Measurements from ENCODE around the gene NNT. TPM values are rescaled to one million over a fixed set of nuclear protein-coding genes. Genes with fewer than 3 reads are reported as not detected.

Gene NNT
- total and polyA plus RNA-seq, 10 of the 15 experiments (the other 5 are each of a cell fraction or from before 2014, with no cell fraction given), result 20.8 to 73.1 (median 51.9) TPM

DNA sequence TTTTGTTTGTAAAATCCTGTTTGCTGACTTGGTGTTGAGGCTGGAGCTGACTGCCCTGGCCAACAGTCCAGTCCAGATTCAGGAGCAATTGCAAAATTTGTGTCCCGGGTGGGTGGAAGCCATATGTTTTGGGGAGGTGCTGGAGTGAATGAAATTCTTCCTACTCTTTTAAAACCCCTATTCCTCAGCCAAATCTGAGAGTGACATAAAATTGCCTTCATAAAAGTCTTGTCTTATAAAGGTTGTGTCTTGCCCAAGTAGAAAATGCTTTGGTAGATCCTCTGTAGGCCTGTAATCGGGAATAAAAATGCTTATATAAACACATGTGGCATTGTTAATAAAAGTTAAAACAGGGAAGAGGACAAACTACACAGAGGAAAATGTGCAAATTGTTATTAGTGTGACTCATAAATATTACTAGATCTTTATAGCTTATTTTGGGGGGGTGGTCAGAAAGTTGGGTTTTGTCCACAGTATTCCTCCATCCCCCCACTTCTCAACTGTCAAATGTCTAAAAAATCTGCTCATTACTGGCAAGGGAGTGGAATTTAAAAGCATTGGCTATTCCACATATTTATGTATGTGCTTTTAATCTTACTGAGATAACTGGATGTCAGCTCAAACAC, 45.6 kb downstream of the NNT start (continued):
- TF ChIP-seq SMAD1 (IDR thresholded peaks at IDR 0.05; ENCODE audit: low read depth, partially characterized antibody) (no peak), CHD2 (IDR thresholded peaks at IDR 0.05; ENCODE audit: borderline replicate concordance, low read depth, low read length) (no peak), HDAC2 (IDR thresholded peaks at IDR 0.05) (no peak), SMAD5 (IDR thresholded peaks at IDR 0.05; ENCODE audit: low read depth) (no peak)
- TF ChIP-seq, protein P1, sequence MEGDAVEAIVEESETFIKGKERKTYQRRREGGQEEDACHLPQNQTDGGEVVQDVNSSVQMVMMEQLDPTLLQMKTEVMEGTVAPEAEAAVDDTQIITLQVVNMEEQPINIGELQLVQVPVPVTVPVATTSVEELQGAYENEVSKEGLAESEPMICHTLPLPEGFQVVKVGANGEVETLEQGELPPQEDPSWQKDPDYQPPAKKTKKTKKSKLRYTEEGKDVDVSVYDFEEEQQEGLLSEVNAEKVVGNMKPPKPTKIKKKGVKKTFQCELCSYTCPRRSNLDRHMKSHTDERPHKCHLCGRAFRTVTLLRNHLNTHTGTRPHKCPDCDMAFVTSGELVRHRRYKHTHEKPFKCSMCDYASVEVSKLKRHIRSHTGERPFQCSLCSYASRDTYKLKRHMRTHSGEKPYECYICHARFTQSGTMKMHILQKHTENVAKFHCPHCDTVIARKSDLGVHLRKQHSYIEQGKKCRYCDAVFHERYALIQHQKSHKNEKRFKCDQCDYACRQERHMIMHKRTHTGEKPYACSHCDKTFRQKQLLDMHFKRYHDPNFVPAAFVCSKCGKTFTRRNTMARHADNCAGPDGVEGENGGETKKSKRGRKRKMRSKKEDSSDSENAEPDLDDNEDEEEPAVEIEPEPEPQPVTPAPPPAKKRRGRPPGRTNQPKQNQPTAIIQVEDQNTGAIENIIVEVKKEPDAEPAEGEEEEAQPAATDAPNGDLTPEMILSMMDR (IDR thresholded peaks at IDR 0.05 in 2 of 3, conservative IDR thresholded peaks at IDR 0.05 in 1 of 3; ENCODE audit: control insufficient read depth in 2 of 3, extremely low read depth in 1 of 3, insufficient read depth in 1 of 3, low read depth in 3 of 3, low read length in 3 of 3), result no peak

DNA sequence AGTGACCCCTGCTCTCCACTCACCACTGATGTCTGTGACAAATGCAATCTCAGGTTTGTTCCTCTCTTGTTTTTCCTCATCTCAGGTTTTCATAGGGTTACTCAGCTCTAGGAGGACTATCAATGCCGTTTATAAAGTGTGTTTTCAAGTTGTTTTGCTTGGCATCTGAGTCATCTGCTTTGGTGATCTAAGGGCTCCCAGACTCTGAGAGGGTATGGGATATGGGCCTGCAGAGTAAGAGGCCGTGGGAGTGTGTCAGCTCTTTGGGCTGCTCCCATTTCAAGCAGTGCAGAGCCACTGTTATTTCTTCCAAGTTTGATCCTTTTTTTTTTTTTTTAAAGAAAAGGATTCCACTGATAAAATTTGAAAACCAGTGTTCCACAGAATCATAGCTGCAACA, 46.3 kb downstream of the NNT start:
- Histone ChIP-seq H3K4me1 (ENCODE audit: control insufficient read depth, insufficient read depth, low read length) (no peaks in the 10 kb centered on the region), H2AFZ (ENCODE audit: control insufficient read depth, low read depth, low read length) (no peak overlapping the region), H3K36me3 (ENCODE audit: control insufficient read depth in 2 of 2, insufficient read depth in 2 of 2, low read length in 1 of 2) (peaks cover 6 to 17% of the 10 kb centered on the region in 2 experiments), H3K27me3 (replicated peaks in 1 of 2; ENCODE audit: control insufficient read depth in 2 of 2, insufficient read depth in 2 of 2, low read length in 1 of 2) (no peaks in the 10 kb centered on the region), H3K9ac (ENCODE audit: control insufficient read depth, insufficient read depth, low read length) (no peak overlapping the region), H3K4me3 (no peak overlapping the region), H3K4me2 (ENCODE audit: control insufficient read depth, insufficient read depth) (no peak overlapping the region), H3K9me3 (replicated peaks; ENCODE audit: control insufficient read depth, insufficient read depth, low read length) (no peaks in the 10 kb centered on the region), H3K79me2 (ENCODE audit: control insufficient read depth, insufficient read depth, low read length) (no peaks in the 10 kb centered on the region), H4K20me1 (ENCODE audit: control insufficient read depth, insufficient read depth) (no peaks in the 10 kb centered on the region), H3K27ac (ENCODE audit: control insufficient read depth, insufficient read depth) (no peak overlapping the region)
- ChIA-PET SMC1A (ENCODE audit: uncharacterized antibody, unreplicated experiment) (no interaction called here), RAD21 (ENCODE audit: unreplicated experiment) (no interaction called here), CTCF (interaction anchor here (0.7 to 1.5 kb wide), 2 partner anchors 13 to 17 kb away, joined by 3 to 5 read pairs; no protein-coding TSS in a partner anchor), POLR2A (no interaction called here)
- no TSS peak for BruUV-seq (replicated peaks)
- FAIRE-seq (no peak), DNase-seq (ENCODE audit: low read depth, low spot score) (no peak), ATAC-seq (no peak)
- in situ Hi-C loops (cut with MboI), result no loop called here
- intact Hi-C loops (cut with micrococcal nuclease; ENCODE audit: unreplicated experiment), result no loop called here
- WGBS (ENCODE audit: insufficient coverage, insufficient replicate concordance, low lambda C conversion rate, missing lambda C conversion rate), result 46% methylated on average over 2 of the region's 2 CpGs
- TF ChIP-seq, protein P2, sequence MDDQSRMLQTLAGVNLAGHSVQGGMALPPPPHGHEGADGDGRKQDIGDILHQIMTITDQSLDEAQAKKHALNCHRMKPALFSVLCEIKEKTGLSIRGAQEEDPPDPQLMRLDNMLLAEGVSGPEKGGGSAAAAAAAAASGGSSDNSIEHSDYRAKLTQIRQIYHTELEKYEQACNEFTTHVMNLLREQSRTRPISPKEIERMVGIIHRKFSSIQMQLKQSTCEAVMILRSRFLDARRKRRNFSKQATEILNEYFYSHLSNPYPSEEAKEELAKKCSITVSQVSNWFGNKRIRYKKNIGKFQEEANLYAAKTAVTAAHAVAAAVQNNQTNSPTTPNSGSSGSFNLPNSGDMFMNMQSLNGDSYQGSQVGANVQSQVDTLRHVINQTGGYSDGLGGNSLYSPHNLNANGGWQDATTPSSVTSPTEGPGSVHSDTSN (IDR thresholded peaks at IDR 0.05; ENCODE audit: insufficient replicate concordance, low read depth, low read length), result no peak
- TF ChIP-seq SREBF2 (IDR thresholded peaks at IDR 0.05; ENCODE audit: low read length) (no peak), NFIC (IDR thresholded peaks at IDR 0.05; ENCODE audit: low read depth, low read length) (no peak), SMC3 (IDR thresholded peaks at IDR 0.05; ENCODE audit: borderline replicate concordance, low read length) (no peak), HCFC1 (IDR thresholded peaks at IDR 0.05; ENCODE audit: low read length) (no peak), YY1 (IDR thresholded peaks at IDR 0.05; ENCODE audit: low read depth, low read length) (no peak), ZNF274 (IDR thresholded peaks at IDR 0.05; ENCODE audit: insufficient read depth, insufficient read length) (no peak)
- TF ChIP-seq, protein P3, sequence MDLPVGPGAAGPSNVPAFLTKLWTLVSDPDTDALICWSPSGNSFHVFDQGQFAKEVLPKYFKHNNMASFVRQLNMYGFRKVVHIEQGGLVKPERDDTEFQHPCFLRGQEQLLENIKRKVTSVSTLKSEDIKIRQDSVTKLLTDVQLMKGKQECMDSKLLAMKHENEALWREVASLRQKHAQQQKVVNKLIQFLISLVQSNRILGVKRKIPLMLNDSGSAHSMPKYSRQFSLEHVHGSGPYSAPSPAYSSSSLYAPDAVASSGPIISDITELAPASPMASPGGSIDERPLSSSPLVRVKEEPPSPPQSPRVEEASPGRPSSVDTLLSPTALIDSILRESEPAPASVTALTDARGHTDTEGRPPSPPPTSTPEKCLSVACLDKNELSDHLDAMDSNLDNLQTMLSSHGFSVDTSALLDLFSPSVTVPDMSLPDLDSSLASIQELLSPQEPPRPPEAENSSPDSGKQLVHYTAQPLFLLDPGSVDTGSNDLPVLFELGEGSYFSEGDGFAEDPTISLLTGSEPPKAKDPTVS (IDR thresholded peaks at IDR 0.05; ENCODE audit: low read depth, low read length), result no peak
- TF ChIP-seq, protein P4, sequence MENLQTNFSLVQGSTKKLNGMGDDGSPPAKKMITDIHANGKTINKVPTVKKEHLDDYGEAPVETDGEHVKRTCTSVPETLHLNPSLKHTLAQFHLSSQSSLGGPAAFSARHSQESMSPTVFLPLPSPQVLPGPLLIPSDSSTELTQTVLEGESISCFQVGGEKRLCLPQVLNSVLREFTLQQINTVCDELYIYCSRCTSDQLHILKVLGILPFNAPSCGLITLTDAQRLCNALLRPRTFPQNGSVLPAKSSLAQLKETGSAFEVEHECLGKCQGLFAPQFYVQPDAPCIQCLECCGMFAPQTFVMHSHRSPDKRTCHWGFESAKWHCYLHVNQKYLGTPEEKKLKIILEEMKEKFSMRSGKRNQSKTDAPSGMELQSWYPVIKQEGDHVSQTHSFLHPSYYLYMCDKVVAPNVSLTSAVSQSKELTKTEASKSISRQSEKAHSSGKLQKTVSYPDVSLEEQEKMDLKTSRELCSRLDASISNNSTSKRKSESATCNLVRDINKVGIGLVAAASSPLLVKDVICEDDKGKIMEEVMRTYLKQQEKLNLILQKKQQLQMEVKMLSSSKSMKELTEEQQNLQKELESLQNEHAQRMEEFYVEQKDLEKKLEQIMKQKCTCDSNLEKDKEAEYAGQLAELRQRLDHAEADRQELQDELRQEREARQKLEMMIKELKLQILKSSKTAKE (IDR thresholded peaks at IDR 0.05; ENCODE audit: low read depth, poor library complexity, severe bottlenecking), result no peak
- TF ChIP-seq, protein P5, sequence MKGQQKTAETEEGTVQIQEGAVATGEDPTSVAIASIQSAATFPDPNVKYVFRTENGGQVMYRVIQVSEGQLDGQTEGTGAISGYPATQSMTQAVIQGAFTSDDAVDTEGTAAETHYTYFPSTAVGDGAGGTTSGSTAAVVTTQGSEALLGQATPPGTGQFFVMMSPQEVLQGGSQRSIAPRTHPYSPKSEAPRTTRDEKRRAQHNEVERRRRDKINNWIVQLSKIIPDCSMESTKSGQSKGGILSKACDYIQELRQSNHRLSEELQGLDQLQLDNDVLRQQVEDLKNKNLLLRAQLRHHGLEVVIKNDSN (IDR thresholded peaks at IDR 0.05; ENCODE audit: borderline replicate concordance, extremely low read length, insufficient read depth, low read depth, low read length), result no peak

Measured in GM12878 (cell line).